Smooth muscle cell (in vitro differentiated cells): Measurements from ENCODE around the gene ICE1. TPM values are rescaled to one million over a fixed set of nuclear protein-coding genes. Genes with fewer than 3 reads are reported as not detected.

Experiments used
- DNase-seq: peaks from one replicate; lab custom pipeline; 2025; ENCODE audit not compliant: unreplicated experiment; lab: John Stamatoyannopoulos, UW
- H2AFZ ChIP-seq: fragments of 200-600 bp; sonication (generic); 2 replicates; pipeline ENCODE4 v1.6.0; 2016; ENCODE audit warnings: antibody characterized with exemption, low read depth, mild to moderate bottlenecking
- H3F3A ChIP-seq: fragments of 200-600 bp; sonication (generic); 2 replicates; pipeline ENCODE4 v1.6.0; 2017; ENCODE audit warnings: antibody characterized with exemption, low read depth
- H3K27ac ChIP-seq: fragments of 200-600 bp; sonication (generic); 2 replicates; pipeline ENCODE4 v1.5.1; 2016; ENCODE audit warnings: low read depth, mild to moderate bottlenecking
- H3K27me3 ChIP-seq: fragments of 200-600 bp; sonication (generic); 2 replicates; pipeline ENCODE4 v1.6.1; 2016; ENCODE audit warnings: low read depth, mild to moderate bottlenecking
- H3K36me3 ChIP-seq: fragments of 200-600 bp; sonication (generic); 2 replicates; pipeline ENCODE4 v1.5.1; 2016; ENCODE audit warnings: low read depth
- H3K4me1 ChIP-seq: fragments of 200-600 bp; sonication (generic); 2 replicates; pipeline ENCODE4 v1.5.1; 2016; ENCODE audit warnings: low read depth
- H3K4me2 ChIP-seq: fragments of 200-600 bp; sonication (generic); 2 replicates; pipeline ENCODE4 v1.6.0; 2016; ENCODE audit warnings: mild to moderate bottlenecking
- H3K4me3 ChIP-seq: fragments of 200-600 bp; sonication (generic); 2 replicates; pipeline ENCODE4 v1.5.1; 2016; ENCODE audit warnings: mild to moderate bottlenecking
- H3K79me2 ChIP-seq: fragments of 200-600 bp; sonication (generic); 2 replicates; pipeline ENCODE4 v1.6.0; 2016; ENCODE audit warnings: low read depth, mild to moderate bottlenecking
- H3K9ac ChIP-seq: fragments of 200-600 bp; sonication (generic); 2 replicates; pipeline ENCODE4 v1.6.0; 2016; ENCODE audit warnings: low read depth
- H3K9me3 ChIP-seq: fragments of 200-600 bp; sonication (generic); replicated peaks from 2 replicates; pipeline ENCODE4 v1.5.1; 2016; ENCODE audit warnings: low read depth
- H4K20me1 ChIP-seq: fragments of 200-600 bp; sonication (generic); 2 replicates; pipeline ENCODE4 v1.6.0; 2016; ENCODE audit warnings: low read depth
- CTCF ChIP-seq: fragments of 200-600 bp; sonication (generic); IDR thresholded peaks from 2 replicates; pipeline ENCODE4 v1.5.1; 2017; ENCODE audit warnings: borderline replicate concordance, mild to moderate bottlenecking, antibody characterized with exemption; ENCODE audit not compliant: insufficient read depth, poor library complexity, severe bottlenecking
- WGBS: methylation state at CpG from one replicate; pipeline ENCODE4 v1.1.7; 2016; ENCODE audit warnings: low lambda C conversion rate; 5-methylcytosine and 5-hydroxymethylcytosine counted together
- polyA plus RNA-seq: library from polyadenylated mRNA; unstranded; fragments of >200 nt; fragmentation: Nextera tagmentation; extraction: Ambion mirVana; gene quantifications from 2 replicates; pipeline ENCODE4 v1.2.1, GENCODE V29; 2016
- total RNA-seq: library from RNA; depleted of rRNA; stranded (reverse); fragments of >200 nt; gene quantifications from 2 replicates; pipeline ENCODE4 v1.2.3, GENCODE V29; 2014

ICE1 gene
- total and polyA plus RNA-seq, 2 experiments from 2014 or later, result 10.2 to 25.4 TPM

DNA sequence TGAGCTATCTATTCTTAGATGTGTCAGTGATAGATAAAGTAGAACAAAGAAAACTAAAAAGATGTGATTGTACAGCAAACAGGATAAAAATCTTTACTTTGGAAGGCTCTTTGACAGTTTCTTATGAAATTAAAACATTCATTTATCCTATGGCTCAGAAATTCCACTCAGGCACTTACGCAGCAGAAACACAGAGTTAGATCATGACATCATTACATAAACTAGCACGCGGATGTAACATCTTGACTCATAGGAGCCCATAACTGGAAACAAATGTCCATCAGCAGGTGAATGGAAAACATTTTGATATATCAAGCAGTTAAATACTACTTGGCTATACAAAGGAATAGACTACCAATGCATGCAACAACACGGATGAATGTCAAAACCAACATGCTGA lies 45.3 kb downstream of the ICE1 start:
- DNase-seq, result no peak
- peaks cover 11% of the 10 kb centered on the region for H4K20me1 ChIP-seq
- H3K79me2 ChIP-seq, result no peaks in the 10 kb centered on the region
- H3K4me1 ChIP-seq, result no peaks in the 10 kb centered on the region
- 95% methylated on average over 4 of the region's 4 CpGs for WGBS
- no peaks in the 10 kb centered on the region for H3K9me3 ChIP-seq
- H3K27me3 ChIP-seq, result no peaks in the 10 kb centered on the region
- no peaks in the 10 kb centered on the region for H3F3A ChIP-seq
- no peak overlapping the region for H3K4me3 ChIP-seq
- H3K36me3 ChIP-seq, result peaks cover 8% of the 10 kb centered on the region
- no peak for TF ChIP-seq CTCF
- no peak overlapping the region for H2AFZ ChIP-seq
- H3K4me2 ChIP-seq, result no peak overlapping the region
- H3K27ac ChIP-seq, result no peak overlapping the region
- no peak overlapping the region for H3K9ac ChIP-seq

DNA sequence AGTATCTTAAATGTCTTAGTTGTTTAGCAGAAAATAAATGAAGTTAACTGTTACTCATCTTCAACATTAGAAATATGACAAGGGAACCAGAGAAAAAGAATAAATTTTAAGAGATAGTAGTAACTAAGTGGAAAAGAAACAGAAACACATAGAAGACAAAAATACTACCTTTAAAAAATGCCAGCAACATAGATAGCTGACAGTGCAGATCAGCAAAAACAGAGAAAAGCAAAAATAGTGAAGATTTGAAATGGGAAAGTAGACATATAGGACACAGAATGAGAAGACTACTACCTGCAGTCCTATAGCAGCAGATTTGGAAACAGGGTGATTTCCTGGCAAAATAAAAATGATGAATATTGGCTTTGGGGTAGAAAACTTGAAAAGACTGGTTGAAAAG lies 48.5 kb downstream of the ICE1 start:
- no peak overlapping the region for H3K4me3 ChIP-seq
- TF ChIP-seq CTCF, result no peak
- H3F3A ChIP-seq, result no peaks in the 10 kb centered on the region

GRCh38 chr5:5473226-5473625 lies 50.7 kb downstream of the ICE1 start:
- H3K9me3 ChIP-seq, result no peaks in the 10 kb centered on the region
- no peak overlapping the region for H3K4me3 ChIP-seq
- no peak overlapping the region for H3K9ac ChIP-seq
- H3K27ac ChIP-seq, result no peak overlapping the region
- TF ChIP-seq CTCF, result no peak
- H2AFZ ChIP-seq, result no peak overlapping the region
- H3K79me2 ChIP-seq, result no peaks in the 10 kb centered on the region
- no peaks in the 10 kb centered on the region for H3K4me1 ChIP-seq
- DNase-seq, result no peak
- no peaks in the 10 kb centered on the region for H3K27me3 ChIP-seq
- no peaks in the 10 kb centered on the region for H3F3A ChIP-seq
- peaks cover 20% of the 10 kb centered on the region for H3K36me3 ChIP-seq
- H3K4me2 ChIP-seq, result no peak overlapping the region
- peaks cover 3% of the 10 kb centered on the region for H4K20me1 ChIP-seq
- WGBS, result 98% methylated on average over 2 of the region's 2 CpGs

More for the DNA sequence above, 48.5 kb downstream of the ICE1 start:
- H3K9me3 ChIP-seq, result no peaks in the 10 kb centered on the region
- H3K27ac ChIP-seq, result no peak overlapping the region
- no peak overlapping the region for H3K9ac ChIP-seq
- peaks cover 3% of the 10 kb centered on the region for H3K36me3 ChIP-seq
- no peak overlapping the region for H2AFZ ChIP-seq
- peaks cover 4% of the 10 kb centered on the region for H4K20me1 ChIP-seq
- H3K27me3 ChIP-seq, result no peaks in the 10 kb centered on the region
- H3K4me1 ChIP-seq, result no peaks in the 10 kb centered on the region
- H3K79me2 ChIP-seq, result no peaks in the 10 kb centered on the region
- DNase-seq, result no peak
- no peak overlapping the region for H3K4me2 ChIP-seq

- Histone ChIP-seq H4K20me1 (no peaks in the 10 kb centered on the region), H3K4me2 (no peak overlapping the region), H3F3A (no peaks in the 10 kb centered on the region), H3K27ac (no peak overlapping the region), H3K36me3 (peaks cover 22% of the 10 kb centered on the region), H3K4me1 (no peaks in the 10 kb centered on the region), H3K9ac (no peak overlapping the region), H3K79me2 (no peaks in the 10 kb centered on the region), H3K9me3 (no peaks in the 10 kb centered on the region), H2AFZ (no peak overlapping the region), H3K27me3 (no peaks in the 10 kb centered on the region), H3K4me3 (no peak overlapping the region)
- WGBS, result 94% methylated on average over 5 of the region's 5 CpGs
- DNase-seq, result no peak
- no peak for TF ChIP-seq CTCF
Measured at GRCh38 chr5:5474961-5475360, 52.5 kb downstream of the ICE1 start.
